ENCODE results near the gene SFT2D3.

- TF ChIP-seq CTCF (IDR thresholded peaks at IDR 0.05; ENCODE audit: low read depth, low read length, missing input control) (no peak), YY1 (IDR thresholded peaks at IDR 0.05) (no peak), TAF1 (conservative IDR thresholded peaks at IDR 0.05) (no peak), MAX (IDR thresholded peaks at IDR 0.05) (no peak), EGR1 (IDR thresholded peaks at IDR 0.05; ENCODE audit: low read depth in 2 of 2) (no peak), SP1 (IDR thresholded peaks at IDR 0.05) (no peak), JUND (IDR thresholded peaks at IDR 0.05) (no peak), FOXA1 (IDR thresholded peaks at IDR 0.05) (no peak), RAD21 (IDR thresholded peaks at IDR 0.05) (no peak), REST (IDR thresholded peaks at IDR 0.05) (no peak), ATF3 (IDR thresholded peaks at IDR 0.05) (no peak), GABPA (IDR thresholded peaks at IDR 0.05 in 1 of 2, conservative IDR thresholded peaks at IDR 0.05 in 1 of 2) (no peak), HNF4G (IDR thresholded peaks at IDR 0.05) (no peak), RXRA (IDR thresholded peaks at IDR 0.05) (no peak)
These were observed 3.7 kb upstream of the SFT2D3 start for GRCh38 chr2:127697482-127698180.
